Measurements from ENCODE around the gene NUDT6.

NUDT6 gene

GRCh38 chr4:122912810-122913575, 9.4 kb downstream of the NUDT6 start:
- DNase-seq = no peak

- DNase-seq = no peak
Observed at GRCh38 chr4:122911588-122911987, 10.8 kb downstream of the NUDT6 start.

- no peak for DNase-seq
Observed at GRCh38 chr4:122909683-122910082, 12.7 kb downstream of the NUDT6 start.

GRCh38 chr4:122908223-122908622, 14.2 kb downstream of the NUDT6 start:
- DNase-seq = no peak

- DNase-seq = no peak
Observed at GRCh38 chr4:122906859-122907305, 15.5 kb downstream of the NUDT6 start.

GRCh38 chr4:122903766-122904288, 18.6 kb downstream of the NUDT6 start:
- no peak for DNase-seq

- DNase-seq = no peak
Observed at GRCh38 chr4:122901247-122902010, 21.0 kb downstream of the NUDT6 start.

GRCh38 chr4:122900314-122900713, 22.1 kb downstream of the NUDT6 start:
- no peak for DNase-seq

GRCh38 chr4:122899682-122900081, 22.7 kb downstream of the NUDT6 start:
- DNase-seq = no peak

- DNase-seq = no peak
Observed at GRCh38 chr4:122898370-122899150, 23.8 kb downstream of the NUDT6 start.

- DNase-seq = no peak
Observed at GRCh38 chr4:122896270-122896669, 26.1 kb downstream of the NUDT6 start.

GRCh38 chr4:122895336-122895995, 26.9 kb downstream of the NUDT6 start:
- DNase-seq = no peak

GRCh38 chr4:122894827-122895226, 27.6 kb downstream of the NUDT6 start:
- no peak for DNase-seq

- no peak for DNase-seq
Observed at GRCh38 chr4:122890147-122890795, 32.1 kb downstream of the NUDT6 start.

- DNase-seq = no peak
Observed at GRCh38 chr4:122889726-122890125, 32.7 kb downstream of the NUDT6 start.

- DNase-seq = no peak
Observed at GRCh38 chr4:122884499-122884898, 37.9 kb downstream of the NUDT6 start.

GRCh38 chr4:122882857-122883735, 39.3 kb downstream of the NUDT6 start:
- DNase-seq = no peak

GRCh38 chr4:122879001-122879400, 43.4 kb downstream of the NUDT6 start:
- no peak for DNase-seq

GRCh38 chr4:122876456-122876855, 45.9 kb downstream of the NUDT6 start:
- no peak for DNase-seq

- no peak for DNase-seq
Observed at GRCh38 chr4:122875949-122876348, 46.4 kb downstream of the NUDT6 start.

All from SHP77 (cell line).